Eye (tissue), 1 donor: Measurements from ENCODE around the gene PLEKHA8.

Experiments used
- DNase-seq: peaks from one replicate; pipeline ENCODE4 v3.0.0-alpha.2; 2015

The PLEKHA8 gene

DNA sequence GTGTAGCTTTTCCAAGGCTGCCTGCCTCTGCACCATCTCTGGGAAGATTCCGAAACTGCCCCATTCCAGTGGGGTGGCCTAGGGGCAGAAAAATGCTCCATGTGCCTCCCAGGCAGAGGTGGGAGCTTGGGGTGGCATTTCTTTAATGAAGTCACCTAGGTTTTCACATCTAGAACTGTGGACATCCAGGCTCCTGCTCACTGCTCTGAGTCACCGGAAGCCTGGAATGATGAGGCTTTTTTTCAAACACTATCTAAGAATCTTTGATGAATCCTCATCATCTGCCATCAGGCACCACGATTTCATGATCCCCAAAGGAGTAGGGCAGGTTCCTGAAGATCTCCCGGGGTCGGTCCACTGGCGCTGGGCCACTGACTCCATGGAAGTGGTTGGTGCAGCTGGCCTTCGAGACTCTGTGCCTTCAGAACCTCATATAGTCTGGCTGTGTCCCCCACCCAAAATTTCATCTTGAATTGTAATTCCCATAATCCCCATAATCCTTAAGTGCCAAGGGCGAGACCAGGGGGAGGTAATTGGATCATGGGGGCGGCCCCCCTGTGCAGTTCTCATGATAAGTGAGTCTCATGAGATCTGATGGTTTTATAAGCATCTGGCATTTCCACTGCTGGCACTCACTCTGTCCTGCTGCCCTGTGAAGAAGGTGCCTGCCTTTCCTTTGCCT, 143.7 kb downstream of the PLEKHA8 start:
- no peak for DNase-seq

DNA sequence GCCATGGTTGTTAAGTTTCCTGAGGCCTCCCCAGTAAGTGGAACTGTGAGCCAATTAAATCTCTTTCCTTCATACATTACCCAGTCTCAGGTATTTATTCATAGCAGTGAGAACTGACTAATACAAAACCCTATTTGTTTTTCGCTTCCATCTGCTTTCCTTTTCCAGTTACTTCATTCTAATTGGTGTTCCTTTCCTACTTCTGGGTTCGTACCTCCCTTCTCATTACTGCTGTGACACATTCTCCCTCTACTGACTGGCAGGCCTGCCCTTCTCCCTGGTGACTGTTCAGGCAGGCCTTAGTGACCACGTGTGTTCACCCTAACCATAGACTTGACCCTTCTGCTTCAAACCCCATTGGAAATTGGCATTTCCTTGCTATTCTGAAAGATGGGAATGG, 144.2 kb downstream of the PLEKHA8 start:
- no peak for DNase-seq

DNA sequence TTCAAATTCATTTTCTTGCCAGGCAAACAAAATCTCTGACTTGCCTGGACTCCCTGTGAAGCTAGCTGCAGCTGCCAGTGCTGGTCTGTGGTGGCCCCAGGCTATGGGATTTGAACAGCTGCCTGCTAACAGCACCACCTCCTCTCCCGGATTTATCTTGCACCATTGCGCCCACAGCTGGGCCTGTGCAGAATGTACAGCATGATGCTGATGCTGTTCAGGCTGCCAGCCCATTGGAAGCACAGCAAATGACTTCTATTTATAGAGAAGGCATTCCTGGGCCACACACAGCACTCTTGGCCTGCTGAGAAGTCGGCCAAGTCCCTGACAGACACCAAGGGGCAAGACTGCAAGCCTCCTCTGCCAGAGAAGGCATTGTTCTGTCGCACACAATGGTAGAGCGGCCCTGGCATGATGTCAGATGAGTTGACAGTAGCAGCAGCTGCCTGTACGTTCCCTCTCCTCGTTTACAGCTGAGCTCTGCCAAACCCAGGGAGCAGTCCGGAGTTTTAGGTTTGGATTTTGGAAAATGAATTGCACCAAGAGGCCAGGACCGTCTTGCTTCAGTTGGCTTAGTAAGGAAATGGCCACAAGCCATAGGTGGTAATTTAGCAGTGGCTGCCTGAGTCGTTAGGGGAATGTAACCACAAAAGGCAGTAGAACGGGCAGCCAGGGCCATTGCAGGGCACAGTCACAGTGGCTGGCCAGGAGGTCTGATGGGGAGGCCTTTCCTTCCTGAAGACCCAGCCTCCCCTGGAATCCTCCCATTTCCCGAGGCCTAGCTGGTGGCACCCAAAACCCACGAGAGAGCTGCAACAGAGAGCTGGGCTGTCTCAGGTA, 145.1 kb downstream of the PLEKHA8 start:
- DNase-seq, result peak; percentile 90

DNA sequence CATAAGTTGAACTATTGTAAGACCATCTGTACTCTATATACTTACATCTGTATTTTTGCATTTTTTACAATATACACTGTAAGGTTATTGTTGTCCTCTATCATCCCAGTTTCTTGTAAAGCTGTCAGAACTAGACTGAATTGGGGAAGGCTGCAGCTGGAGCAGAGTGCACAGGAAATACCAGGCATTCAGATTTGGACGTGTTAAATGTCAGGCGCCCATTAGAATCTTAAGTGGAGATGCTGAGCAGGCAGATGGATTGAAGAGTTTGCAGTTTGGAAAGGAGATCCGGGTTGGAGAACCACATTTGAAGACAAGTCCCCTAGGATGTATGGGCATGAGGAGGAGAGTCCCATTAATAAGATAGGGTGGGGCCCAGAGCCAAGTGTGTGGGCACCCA, 147.0 kb downstream of the PLEKHA8 start:
- DNase-seq, result no peak

DNA sequence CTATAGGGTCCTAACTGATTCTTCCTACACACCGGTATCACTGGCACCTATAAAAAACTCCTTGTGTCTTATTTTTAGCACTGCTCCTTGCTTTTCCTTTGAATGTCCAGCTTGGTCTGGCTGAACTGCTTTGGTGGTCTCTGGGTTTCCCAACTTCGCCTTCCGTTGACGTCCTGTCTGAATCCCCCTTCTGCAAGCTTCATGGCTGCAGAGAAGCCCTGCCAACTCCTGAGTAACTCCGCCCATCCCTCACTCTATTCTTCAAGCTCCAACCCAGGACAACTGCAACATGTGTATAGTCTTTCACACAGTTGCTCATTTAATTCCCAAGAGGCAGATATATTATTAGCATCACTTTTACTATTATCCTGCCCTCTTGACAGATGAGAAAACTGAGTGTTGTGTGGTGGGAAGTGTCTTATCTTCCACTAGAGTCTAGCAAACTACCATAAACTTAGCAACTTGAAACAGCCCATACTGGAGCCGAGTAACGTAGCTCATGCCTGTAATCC, 147.5 kb downstream of the PLEKHA8 start:
- no peak for DNase-seq

DNA sequence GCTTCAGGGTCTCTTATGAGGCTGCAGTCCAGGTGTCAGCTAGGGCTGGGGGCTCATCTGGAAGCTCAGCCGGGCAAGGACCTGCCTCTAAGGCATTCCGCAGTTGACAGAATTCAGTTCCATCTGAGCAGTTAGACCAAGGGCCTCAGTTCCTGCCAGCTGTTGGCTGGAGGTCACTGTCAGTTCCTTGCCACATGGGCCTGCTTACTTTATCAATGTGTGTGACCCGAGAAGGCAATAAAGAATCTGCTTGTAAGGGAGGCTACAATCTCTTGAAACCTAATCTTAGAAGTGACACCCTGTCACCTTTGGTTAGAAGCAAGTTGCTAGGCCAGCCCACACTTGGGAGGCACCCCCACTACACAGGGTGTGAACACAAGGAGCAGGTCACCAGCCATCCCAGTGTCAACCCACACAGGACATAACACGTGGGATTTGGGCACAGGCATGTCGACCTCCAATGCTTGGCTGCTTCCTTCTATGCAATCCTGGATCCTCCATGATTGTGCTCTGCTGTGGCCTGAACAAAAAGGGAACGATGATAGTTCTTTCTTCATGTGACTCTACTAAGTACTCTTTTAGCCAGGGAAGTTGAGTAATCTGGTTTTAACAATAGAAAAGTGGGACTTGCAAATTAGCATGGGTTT, 148.4 kb downstream of the PLEKHA8 start:
- no peak for DNase-seq

DNA sequence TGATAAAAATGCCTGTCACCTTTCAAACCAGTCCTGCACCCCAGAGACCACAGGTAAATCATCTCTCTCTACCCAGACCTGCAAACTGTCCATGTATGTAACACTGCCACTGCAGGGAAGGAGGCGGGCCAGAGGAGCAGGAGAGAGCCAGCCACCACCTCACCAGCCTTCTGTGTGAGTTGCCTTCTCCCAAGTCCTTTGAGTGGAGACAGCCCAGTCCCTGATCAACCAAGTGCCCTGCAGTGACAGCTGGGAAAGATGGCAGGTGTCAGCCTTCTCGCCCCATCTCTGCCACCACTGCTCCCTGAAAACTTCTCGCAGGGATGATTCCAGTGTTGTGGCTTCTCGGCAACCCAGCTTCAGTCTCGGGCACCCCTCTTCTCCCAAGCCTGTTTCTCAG, 149.0 kb downstream of the PLEKHA8 start:
- DNase-seq, result no peak

DNA sequence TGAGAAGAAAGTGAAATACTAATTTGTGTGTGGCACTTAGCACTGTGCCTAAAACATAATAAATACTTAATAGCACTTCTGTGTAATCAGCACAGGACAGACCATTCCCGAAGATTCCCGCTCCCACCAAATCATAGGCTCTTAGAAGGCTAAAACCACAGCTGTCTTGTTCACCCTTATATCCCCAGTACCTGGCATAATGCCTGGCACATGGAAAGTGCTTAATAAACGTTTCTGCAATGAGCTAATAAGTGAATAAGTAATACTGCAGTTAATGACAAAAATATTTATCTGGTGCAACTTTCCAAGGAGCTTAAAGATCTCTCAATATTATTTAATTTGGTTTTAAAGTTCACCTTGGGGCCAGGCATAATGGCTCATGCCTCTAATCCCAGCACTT, 149.8 kb downstream of the PLEKHA8 start:
- no peak for DNase-seq

DNA sequence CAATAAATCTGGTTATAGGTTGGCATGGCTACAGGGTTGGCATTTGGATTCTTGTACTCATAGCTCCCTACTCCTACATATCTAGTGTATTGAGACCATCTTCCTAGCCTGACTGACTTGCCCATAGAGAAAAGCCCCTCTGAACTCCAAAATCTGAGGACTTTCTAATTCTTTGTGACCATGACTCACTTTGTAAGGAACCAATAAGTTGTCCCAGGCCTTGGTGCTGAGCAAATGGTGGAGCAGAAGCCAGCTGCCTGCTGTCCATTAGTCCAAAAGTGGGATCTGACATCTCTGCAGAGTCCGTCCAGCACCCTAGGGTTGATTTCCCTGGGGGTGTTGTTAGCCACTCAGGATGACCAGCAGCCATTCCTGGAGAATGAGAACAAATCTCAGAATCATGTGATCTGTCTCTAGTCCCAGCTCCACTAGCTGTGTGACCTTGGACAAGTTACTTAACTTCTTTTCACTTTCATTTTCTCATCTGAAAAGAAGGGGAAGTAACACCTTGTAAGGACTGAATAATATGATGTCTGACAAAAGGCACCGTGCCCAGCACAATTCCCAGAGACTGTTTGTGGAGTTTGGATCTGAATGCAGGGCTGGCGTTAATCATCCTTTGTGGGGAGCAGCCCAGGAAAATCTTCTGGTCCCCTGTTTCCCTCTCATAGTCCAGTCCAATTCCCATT, 150.7 kb downstream of the PLEKHA8 start:
- DNase-seq, result no peak
